NCI-H1436 treated with DMSO at 0.1 percent for 48 hours (cell line): ENCODE results near the gene ENDOV.

Source experiments
- DNase-seq: peaks from one replicate; lab custom pipeline; 2025; lab: John Stamatoyannopoulos, UW

Gene ENDOV

DNA sequence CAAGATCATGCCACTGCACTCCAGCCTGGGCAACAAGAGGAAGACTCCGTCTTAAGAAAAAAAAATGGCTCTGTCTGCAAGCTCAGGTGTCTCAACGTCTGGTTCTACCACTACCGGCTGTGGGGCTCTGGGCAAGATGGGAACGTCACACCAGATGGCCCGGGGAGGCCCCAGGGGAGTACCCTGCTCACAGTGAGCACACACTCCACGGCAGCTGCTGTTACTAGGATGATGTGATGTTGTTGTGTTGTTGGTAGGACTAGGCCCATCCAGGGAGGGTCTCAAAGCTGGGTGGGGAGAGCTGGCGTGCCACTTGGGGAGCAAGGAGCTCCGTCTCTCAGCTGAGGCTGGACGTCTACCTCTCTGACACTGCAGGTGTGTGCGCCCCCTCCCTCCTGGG is 70.9 kb downstream of the ENDOV start:
- peak; percentile 94 for DNase-seq

DNA sequence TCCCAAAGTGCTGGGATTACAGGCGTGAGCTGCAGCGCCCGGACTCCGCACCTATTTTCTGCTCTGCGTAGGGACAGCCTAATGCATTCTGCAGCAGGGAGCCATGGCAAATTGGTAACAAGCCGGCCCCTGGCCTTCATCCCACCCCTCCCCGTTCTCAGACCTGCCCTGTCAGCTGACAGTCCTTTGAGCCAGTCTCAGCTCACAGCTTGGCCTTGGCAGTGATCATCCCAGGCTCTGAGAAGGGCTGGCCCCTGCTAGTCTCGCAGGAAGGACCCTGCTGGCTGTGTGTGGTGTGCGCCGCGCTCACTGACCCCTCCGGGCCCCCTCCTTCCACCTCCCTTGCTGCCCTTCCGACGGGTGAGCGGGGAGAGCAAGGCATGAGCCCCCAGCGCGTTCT is 71.7 kb downstream of the ENDOV start:
- DNase-seq = no peak

DNA sequence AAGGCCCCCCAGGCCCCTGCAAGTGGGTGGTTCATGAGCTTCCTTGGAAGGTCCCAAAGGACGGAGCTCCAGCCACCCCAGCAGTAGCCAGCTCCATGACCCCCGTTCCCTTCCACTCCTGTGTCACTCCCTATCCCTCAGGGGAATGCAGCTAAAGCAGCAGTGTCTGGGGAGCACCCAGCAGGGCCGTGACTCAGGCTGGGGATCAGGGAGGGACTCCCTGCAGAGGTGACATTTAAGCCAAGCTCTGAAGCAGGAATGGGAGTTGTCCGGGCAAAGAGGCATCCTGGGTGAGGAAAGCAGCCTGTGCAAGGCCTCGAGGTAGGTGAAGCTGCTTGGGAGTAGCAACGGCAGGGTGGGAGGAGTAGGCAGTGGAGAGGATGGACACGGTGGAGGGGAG is 72.5 kb downstream of the ENDOV start:
- DNase-seq = no peak
